Panc1 (cell line): Measurements from ENCODE around the gene PADI1. TPM values are rescaled to one million over a fixed set of nuclear protein-coding genes. Genes with fewer than 3 reads are reported as not detected.
A peak's percentile ranks its signal among the peaks of the same experiment; 100 is the strongest.

ENCODE experiments used
- ATAC-seq: fragments of 200-7000 bp; cut with Tn5 transposase; 2 replicates; pipeline ENCODE4 v1.9.1; 2020; ENCODE audit warnings: mild to moderate bottlenecking, moderate library complexity
- BruUV-seq: library from RNA; stranded (reverse); fragments of 400-500 nt; replicated peaks from 2 replicates; lab custom pipeline; 2021; lab: Mats Ljungman, UMichigan
- CTCF ChIA-PET: fragments of 300-600 bp; sonication (Branson Sonifier 250); formaldehyde crosslinking; loops from one replicate; lab custom pipeline; 2022; ENCODE audit warnings: antibody characterized with exemption; lab: Charles Lee
- POLR2A ChIA-PET: fragments of 300-600 bp; sonication (Branson Sonifier 250); formaldehyde crosslinking; loops from one replicate; lab custom pipeline; 2022; ENCODE audit warnings: antibody characterized with exemption; lab: Charles Lee
- DNase-seq: peaks from one replicate; pipeline ENCODE4 v3.0.0-alpha.2; 2010; ENCODE audit warnings: low read depth, low spot score
- H3K27ac ChIP-seq: 2 replicates; pipeline ENCODE4 v1.5.1; 2011; ENCODE audit warnings: mild to moderate bottlenecking, low read length, inconsistent platforms
- H3K27me3 ChIP-seq: fragments of 200-500 bp; sonication (Bioruptor generic); 2 replicates; pipeline ENCODE4 v1.6.0; 2014; ENCODE audit warnings: low read length, inconsistent platforms; ENCODE audit not compliant: control insufficient read depth, insufficient read depth
- H3K36me3 ChIP-seq: fragments of 200-500 bp; sonication (Bioruptor generic); 2 replicates; pipeline ENCODE4 v1.5.1; 2014; ENCODE audit warnings: inconsistent platforms, mild to moderate bottlenecking, low read length, moderate library complexity; ENCODE audit not compliant: control insufficient read depth, insufficient read depth
- H3K4me1 ChIP-seq: 2 replicates; pipeline ENCODE4 v1.5.1; 2011; ENCODE audit warnings: inconsistent platforms, mild to moderate bottlenecking, low read length, moderate library complexity; ENCODE audit not compliant: control insufficient read depth, insufficient read depth
- H3K4me3 ChIP-seq, 2 experiments: 2 replicates each; pipeline ENCODE4 v1.5.1; 2011 to 2012; ENCODE audit warnings: low read depth in 2 of 2, low read length in 2 of 2, mild to moderate bottlenecking in 2 of 2, inconsistent platforms in 1 of 2, moderate library complexity in 1 of 2
- H3K9me3 ChIP-seq: fragments of 200-500 bp; sonication (Bioruptor generic); 2 replicates; pipeline ENCODE4 v1.5.1; 2014; ENCODE audit warnings: low read depth, mild to moderate bottlenecking, inconsistent platforms, low read length, moderate library complexity; ENCODE audit not compliant: control insufficient read depth, insufficient read depth
- POLR2AphosphoS5 ChIP-seq: IDR thresholded peaks from 2 replicates; pipeline ENCODE4 v1.6.1; 2012; ENCODE audit warnings: mild to moderate bottlenecking, low read depth, low read length, moderate library complexity
- REST ChIP-seq, 2 experiments: IDR thresholded peaks; 2 replicates each; pipeline ENCODE4 v1.6.1; 2011 to 2012; ENCODE audit warnings: low read depth in 2 of 2, control low read depth in 1 of 2, low read length in 1 of 2, mild to moderate bottlenecking in 1 of 2, moderate library complexity in 1 of 2; ENCODE audit not compliant: insufficient read depth in 1 of 2
- SIN3A ChIP-seq: IDR thresholded peaks from 2 replicates; pipeline ENCODE4 v1.6.1; 2012; ENCODE audit warnings: low read depth, mild to moderate bottlenecking, low read length, moderate library complexity, borderline replicate concordance; ENCODE audit not compliant: insufficient read depth
- TCF7L2 ChIP-seq: IDR thresholded peaks from 2 replicates; pipeline ENCODE4 v1.6.1; 2011; ENCODE audit warnings: mild to moderate bottlenecking, low read depth, low read length, inconsistent platforms
- in situ Hi-C: cut with HindIII; loops from 2 replicates; pipeline ENCODE4 v1.10.0; 2016; ENCODE audit warnings: low sequenced_read_pairs, low pct_unique_long_range_greater_than_20kb
- intact Hi-C: fragments of 100-400 bp; cut with micrococcal nuclease; formaldehyde crosslinking; loops from one replicate; pipeline ENCODE4 v1.10.0; 2022; ENCODE audit not compliant: unreplicated experiment
- total RNA-seq: library from RNA; stranded (reverse); gene quantifications from one replicate; pipeline ENCODE4 v1.2.1, GENCODE V29; 2021; ENCODE audit not compliant: unreplicated experiment
- TF ChIP-seq, protein P1 (sequence below): fragments of 450-650 bp; IDR thresholded peaks from 2 replicates; pipeline ENCODE4 v1.5.1; 2017; ENCODE audit warnings: mild to moderate bottlenecking

PADI1 gene
- total RNA-seq, 1 experiment from 2014 or later: 2.3 TPM

GRCh38 chr1:17176306-17177061 is 28.4 kb upstream of the PADI1 start:
- Histone ChIP-seq H3K36me3 (no peaks in the 10 kb centered on the region), H3K27me3 (no peaks in the 10 kb centered on the region), H3K4me1 (no peaks in the 10 kb centered on the region), H3K9me3 (no peaks in the 10 kb centered on the region; the same call in 1 of the 2 replicates), H3K4me3 (no peak overlapping the region), H3K27ac (peak overlapping the region; percentile 79)
- ChIA-PET POLR2A (interaction anchor here (0.6 kb wide), 1 partner anchor 857 kb away, joined by 4 read pairs; no protein-coding TSS in a partner anchor), CTCF (no interaction called here)
- ATAC-seq: no peak
- in situ Hi-C loops: no loop called here
- TF ChIP-seq TCF7L2 (no peak), POLR2AphosphoS5 (no peak)
- TF ChIP-seq, protein P1, sequence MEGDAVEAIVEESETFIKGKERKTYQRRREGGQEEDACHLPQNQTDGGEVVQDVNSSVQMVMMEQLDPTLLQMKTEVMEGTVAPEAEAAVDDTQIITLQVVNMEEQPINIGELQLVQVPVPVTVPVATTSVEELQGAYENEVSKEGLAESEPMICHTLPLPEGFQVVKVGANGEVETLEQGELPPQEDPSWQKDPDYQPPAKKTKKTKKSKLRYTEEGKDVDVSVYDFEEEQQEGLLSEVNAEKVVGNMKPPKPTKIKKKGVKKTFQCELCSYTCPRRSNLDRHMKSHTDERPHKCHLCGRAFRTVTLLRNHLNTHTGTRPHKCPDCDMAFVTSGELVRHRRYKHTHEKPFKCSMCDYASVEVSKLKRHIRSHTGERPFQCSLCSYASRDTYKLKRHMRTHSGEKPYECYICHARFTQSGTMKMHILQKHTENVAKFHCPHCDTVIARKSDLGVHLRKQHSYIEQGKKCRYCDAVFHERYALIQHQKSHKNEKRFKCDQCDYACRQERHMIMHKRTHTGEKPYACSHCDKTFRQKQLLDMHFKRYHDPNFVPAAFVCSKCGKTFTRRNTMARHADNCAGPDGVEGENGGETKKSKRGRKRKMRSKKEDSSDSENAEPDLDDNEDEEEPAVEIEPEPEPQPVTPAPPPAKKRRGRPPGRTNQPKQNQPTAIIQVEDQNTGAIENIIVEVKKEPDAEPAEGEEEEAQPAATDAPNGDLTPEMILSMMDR: no peak
- BruUV-seq: no TSS peak
- DNase-seq: no peak
- intact Hi-C loops: no loop called here

DNA sequence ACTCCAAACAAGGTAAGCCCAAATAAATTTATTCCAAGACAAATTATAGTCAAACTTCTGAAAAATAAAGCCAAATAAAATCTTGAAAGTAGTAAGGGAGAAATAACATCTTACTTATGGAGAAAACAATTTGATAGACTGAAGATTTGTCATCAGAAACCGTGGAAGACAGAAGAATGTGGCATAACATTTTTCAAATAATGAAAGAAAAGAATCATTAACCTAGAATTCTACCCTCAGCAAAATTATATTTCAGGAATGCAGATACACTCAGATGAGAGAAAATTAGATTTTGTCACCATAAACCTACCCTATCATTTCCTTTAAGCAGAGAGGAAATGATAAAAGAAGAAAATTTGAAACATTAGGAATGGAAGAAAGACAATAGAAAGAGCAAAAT is 27.3 kb upstream of the PADI1 start:
- Histone ChIP-seq H3K27ac (peak overlapping the region; percentile 79; the same call in 1 of the 2 replicates), H3K4me1 (no peaks in the 10 kb centered on the region), H3K36me3 (no peaks in the 10 kb centered on the region), H3K4me3 (no peak overlapping the region), H3K9me3 (no peaks in the 10 kb centered on the region; the same call in 1 of the 2 replicates), H3K27me3 (no peaks in the 10 kb centered on the region)
- intact Hi-C loops (no loop called here), in situ Hi-C loops (no loop called here)
- POLR2A ChIA-PET: interaction anchor here (0.6 kb wide), 1 partner anchor 174 kb away, joined by 6 read pairs; no protein-coding TSS in a partner anchor
- BruUV-seq: no TSS peak
- CTCF ChIA-PET: interaction anchor here (0.7 kb wide), 1 partner anchor 64 kb away, joined by 3 read pairs; no protein-coding TSS in a partner anchor
- ATAC-seq (no peak), DNase-seq (no peak)
- TF ChIP-seq SIN3A (no peak), REST (IDR thresholded peaks at IDR 0.05; ENCODE audit: insufficient read depth in 1 of 2, low read depth in 2 of 2, low read length in 1 of 2) (no peak), POLR2AphosphoS5 (no peak), TCF7L2 (no peak)
- TF ChIP-seq, protein P1: no peak
